Right lobe of liver (tissue), 4 donors: ENCODE measurements around the gene PDIA4.

Source experiments
- POLR2A ChIP-seq: fragments of 450-650 bp; IDR thresholded peaks from one replicate; pipeline ENCODE4 v1.6.1; 2017; ENCODE audit warnings: antibody characterized with exemption, mild to moderate bottlenecking
- TF ChIP-seq, protein P1 (sequence below), 4 donors: fragments of 200-600 bp in 3 of 4; fragments of 450-650 bp in 1 of 4; IDR thresholded peaks; one replicate each; pipeline versions ENCODE4 v1.5.1 to v1.8.0; 2016 to 2022; ENCODE audit warnings: antibody characterized with exemption in 4 of 4, mild to moderate bottlenecking in 2 of 4
- donor health status: DM: no; HTN: no; CAD: no.
- donor health status: DM: no; HTN: no; CAD: no.
- donor health status: DM: no; HTN: yes; CAD: no.

DNA sequence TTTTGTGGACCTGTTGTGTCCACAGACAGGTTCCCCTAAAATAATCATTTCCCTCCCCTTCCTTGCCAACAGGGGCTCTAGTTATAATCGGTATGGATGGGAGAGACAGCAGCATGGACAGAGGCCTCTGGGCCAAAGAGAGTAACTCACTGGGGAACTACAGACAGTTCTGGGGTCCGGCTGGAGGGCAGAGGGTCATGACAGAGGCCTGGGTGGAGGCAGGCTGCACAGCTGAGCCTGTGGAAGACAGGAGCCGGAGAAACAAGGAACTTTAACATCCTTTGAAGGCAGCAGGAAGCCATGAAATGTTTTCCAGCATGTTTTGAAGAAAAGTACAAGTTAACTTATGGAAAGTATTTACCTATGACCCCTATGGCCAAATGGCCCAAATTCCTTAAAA is 68.6 kb downstream of the PDIA4 start:
- TF ChIP-seq, protein P1, sequence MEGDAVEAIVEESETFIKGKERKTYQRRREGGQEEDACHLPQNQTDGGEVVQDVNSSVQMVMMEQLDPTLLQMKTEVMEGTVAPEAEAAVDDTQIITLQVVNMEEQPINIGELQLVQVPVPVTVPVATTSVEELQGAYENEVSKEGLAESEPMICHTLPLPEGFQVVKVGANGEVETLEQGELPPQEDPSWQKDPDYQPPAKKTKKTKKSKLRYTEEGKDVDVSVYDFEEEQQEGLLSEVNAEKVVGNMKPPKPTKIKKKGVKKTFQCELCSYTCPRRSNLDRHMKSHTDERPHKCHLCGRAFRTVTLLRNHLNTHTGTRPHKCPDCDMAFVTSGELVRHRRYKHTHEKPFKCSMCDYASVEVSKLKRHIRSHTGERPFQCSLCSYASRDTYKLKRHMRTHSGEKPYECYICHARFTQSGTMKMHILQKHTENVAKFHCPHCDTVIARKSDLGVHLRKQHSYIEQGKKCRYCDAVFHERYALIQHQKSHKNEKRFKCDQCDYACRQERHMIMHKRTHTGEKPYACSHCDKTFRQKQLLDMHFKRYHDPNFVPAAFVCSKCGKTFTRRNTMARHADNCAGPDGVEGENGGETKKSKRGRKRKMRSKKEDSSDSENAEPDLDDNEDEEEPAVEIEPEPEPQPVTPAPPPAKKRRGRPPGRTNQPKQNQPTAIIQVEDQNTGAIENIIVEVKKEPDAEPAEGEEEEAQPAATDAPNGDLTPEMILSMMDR (IDR thresholded peaks at IDR 0.05): no peak
- TF ChIP-seq POLR2A: no peak
